Stimulated activated naive B cell treated with anti-CD40 and anti-IgM and Interleukin-4, amounts not matched to agents 10 μg/mL and 1 μg/mL and 100 μg/mL, for 72 hours (primary cell): Measurements from ENCODE around the gene CDC26.

Experiments used
- ATAC-seq, 2 donors: fragments of 150-1000 bp; cut with Tn5 transposase; replicated peaks; 2 replicates each; pipeline ENCODE4 v1.10.0; 2021; ENCODE audit warnings: moderate library complexity in 1 of 2
- DNase-seq: peaks from one replicate; pipeline ENCODE4 v3.0.0; 2021
- H3K27ac Mint-ChIP-seq: one replicate; pipeline ENCODE4 v1.8.0; 2022; ENCODE audit warnings: mild to moderate bottlenecking, mixed read lengths
- H3K27me3 Mint-ChIP-seq, 2 donors: one replicate each; pipeline ENCODE4 v1.8.0; 2022; ENCODE audit warnings: mixed read lengths in 2 of 2
- H3K36me3 Mint-ChIP-seq, 2 donors: one replicate each; pipeline ENCODE4 v1.8.0; 2022; ENCODE audit warnings: mixed read lengths in 2 of 2, mild to moderate bottlenecking in 1 of 2
- H3K4me1 Mint-ChIP-seq, 2 donors: one replicate each; pipeline ENCODE4 v1.8.0; 2022; ENCODE audit warnings: mixed read lengths in 2 of 2, mild to moderate bottlenecking in 1 of 2
- H3K4me3 Mint-ChIP-seq, 2 donors: one replicate each; pipeline ENCODE4 v1.8.0; 2022; ENCODE audit warnings: mild to moderate bottlenecking in 2 of 2, mixed read lengths in 2 of 2, moderate library complexity in 1 of 2
- H3K9me3 Mint-ChIP-seq, 2 donors: one replicate each; pipeline ENCODE4 v1.8.0; 2022; ENCODE audit warnings: mixed read lengths in 2 of 2, mild to moderate bottlenecking in 1 of 2

The CDC26 gene

DNA sequence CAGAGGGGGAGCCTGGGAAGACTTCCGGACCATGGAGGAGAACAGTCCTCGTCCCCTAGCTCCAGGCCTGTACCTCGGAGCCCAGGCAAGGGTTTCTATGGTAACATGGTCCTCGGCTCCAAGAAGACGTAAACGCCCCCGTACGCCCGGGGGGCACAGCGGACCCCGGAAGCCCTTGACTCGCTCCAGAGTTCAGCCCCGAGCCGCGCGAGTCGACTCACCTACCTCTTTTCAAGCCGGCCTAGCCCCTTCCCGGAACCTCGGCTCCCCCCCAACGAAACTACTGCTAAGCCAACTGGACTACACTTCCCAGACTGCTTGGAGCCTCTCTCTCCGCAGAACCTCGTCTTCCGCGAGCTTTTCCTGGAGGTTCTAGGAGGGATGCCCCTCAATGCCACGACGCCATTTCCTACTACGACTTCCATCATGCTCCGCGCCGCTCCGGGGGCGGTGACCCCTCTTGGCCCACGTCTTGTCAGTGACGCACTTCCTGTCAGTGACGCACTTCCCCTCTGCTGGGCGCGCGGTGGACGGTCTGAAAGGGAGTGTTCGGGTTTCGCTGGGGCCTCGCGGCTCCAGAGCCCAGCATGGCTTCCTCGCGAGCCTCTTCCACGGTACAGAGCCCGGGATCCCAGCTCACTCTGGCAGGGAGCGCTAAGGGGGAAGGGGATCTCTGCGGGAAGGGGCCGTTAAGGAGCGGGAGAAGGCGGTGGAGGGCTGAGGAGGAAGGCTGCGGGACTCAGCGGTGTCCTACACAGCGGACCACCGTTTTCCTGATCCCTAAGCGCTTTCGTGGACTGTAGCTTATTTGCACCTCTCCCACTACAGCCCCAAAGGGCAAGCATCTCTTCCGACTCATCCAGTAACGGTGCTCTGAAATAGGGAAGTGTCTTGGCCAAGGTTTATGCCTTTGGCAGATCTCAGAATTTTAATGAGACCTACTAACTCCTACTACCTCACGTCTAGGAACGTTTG, at the start of gene CDC26, which contains the start of gene PRPF4:
CDC26 (minus strand) TSS at position 416 of the 975 bp plus-strand sequence. CDS start 3,065 bp downstream, outside the sequence.
PRPF4 (plus strand) TSS at position 502 of the 975 bp plus-strand sequence; CDS start at position 588, 86 bp downstream.
- Mint-ChIP-seq H3K36me3 (peaks cover 27 to 35% of the 10 kb centered on the region in 2 donors), H3K27ac (no peak within 1 kb of the TSS)
- peak; percentile 96 to 98 for ATAC-seq

DNA sequence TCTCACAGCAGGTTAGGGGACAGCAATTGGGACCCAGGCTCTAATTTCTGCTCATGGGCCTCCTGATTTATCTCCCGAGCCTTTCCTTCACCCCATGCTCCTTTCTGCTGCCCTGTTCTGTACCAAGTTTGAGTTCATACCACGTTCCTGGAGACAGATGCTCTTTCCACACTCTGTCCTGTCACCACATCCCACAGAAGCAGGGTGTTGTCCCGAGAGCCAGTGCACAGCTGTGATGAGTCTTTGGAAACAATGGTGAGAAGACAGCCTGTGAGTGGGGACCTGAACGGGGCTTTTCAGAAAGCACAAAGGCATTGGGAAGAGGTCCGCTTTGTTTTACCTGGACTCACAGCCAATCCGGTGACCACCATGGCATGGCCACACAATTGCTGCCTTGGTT, 47.3 kb upstream of the CDC26 start:
- Mint-ChIP-seq H3K9me3 (no peaks in the 10 kb centered on the region), H3K27ac (no peak overlapping the region), H3K27me3 (no peaks in the 10 kb centered on the region), H3K4me3 (no peak overlapping the region), H3K4me1 (no peaks in the 10 kb centered on the region), H3K36me3 (no peaks in the 10 kb centered on the region)
- no peak for DNase-seq
- ATAC-seq, result no peak

More for the DNA sequence above, at the start of gene CDC26, which contains the start of gene PRPF4:
- peak; percentile 95 for DNase-seq
- H3K4me3 Mint-ChIP-seq, result no peak within 1 kb of the TSS
- no peaks in the 10 kb centered on the region for H3K27me3 Mint-ChIP-seq
- no peaks in the 10 kb centered on the region for H3K9me3 Mint-ChIP-seq
- peaks cover 8 to 19% of the 10 kb centered on the region in 2 donors for H3K4me1 Mint-ChIP-seq

DNA sequence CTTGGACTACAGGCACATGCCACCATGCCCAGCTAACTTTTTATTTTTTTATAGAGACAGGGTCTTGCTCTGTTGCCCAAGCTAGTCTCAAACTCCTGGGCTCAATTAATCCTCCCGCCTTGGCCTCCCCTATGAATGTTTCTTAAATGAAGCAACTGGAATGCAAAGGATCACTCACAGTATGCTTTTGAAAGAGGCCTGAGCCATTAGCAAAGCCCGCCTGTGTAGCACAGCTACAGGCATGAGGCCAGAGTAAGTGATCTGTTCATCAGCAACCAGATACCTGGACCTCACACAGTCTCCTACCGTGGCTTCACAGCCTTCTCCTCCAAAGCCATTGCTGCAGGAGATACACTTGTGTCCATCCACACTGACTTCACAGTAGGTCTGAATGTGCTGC, 44.7 kb upstream of the CDC26 start:
- Mint-ChIP-seq H3K27ac (no peak overlapping the region), H3K36me3 (peaks cover 0 to 4% of the 10 kb centered on the region in 2 donors), H3K4me1 (no peaks in the 10 kb centered on the region), H3K27me3 (no peaks in the 10 kb centered on the region), H3K4me3 (no peak overlapping the region), H3K9me3 (no peaks in the 10 kb centered on the region)
- DNase-seq, result no peak
- no peak for ATAC-seq

DNA sequence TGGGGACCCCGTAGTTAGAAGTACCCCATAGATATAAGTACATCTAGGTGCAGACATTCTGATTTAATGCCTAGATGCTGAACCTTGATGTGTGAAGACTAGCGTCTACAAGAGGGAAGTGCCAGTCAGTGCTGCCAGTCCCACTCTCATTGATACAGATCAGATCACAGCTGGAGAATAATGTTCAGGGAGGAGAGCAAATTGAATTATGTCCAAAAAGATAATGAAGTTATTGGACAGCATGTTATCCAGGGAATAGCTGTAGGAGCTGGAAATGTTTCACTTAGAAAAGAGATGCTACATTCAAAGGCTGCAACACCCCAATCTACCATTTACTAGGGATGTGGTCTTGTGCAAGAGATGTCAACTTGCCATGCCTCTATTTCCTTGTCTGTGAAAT, 43.7 kb upstream of the CDC26 start:
- ATAC-seq (no peak), DNase-seq (no peak)
- Mint-ChIP-seq H3K4me3 (no peak overlapping the region), H3K36me3 (peaks cover 0 to 4% of the 10 kb centered on the region in 2 donors), H3K27me3 (no peaks in the 10 kb centered on the region), H3K27ac (no peak overlapping the region), H3K9me3 (no peaks in the 10 kb centered on the region), H3K4me1 (no peaks in the 10 kb centered on the region)

DNA sequence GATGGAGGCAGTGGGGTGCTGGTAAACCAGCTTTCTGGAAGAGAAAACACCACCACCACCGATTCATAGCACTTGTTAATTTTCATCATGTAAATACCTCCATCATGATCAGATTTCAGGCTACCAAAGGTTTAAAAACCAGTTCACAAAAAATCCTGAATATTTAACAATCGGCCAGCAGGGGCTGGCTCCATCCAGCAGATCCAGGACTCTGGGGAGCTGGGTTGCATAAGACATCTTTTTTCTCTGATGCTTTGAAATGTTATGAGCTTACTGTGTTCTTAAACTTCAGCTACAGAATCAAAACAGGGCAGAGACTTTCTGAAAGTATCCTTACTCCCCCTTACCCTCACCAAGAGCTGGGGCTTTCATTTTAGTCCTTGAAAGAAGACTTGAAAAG, 42.4 kb upstream of the CDC26 start:
- peaks cover 0 to 4% of the 10 kb centered on the region in 2 donors for H3K36me3 Mint-ChIP-seq
- no peak for DNase-seq
- no peak overlapping the region for H3K27ac Mint-ChIP-seq
- no peaks in the 10 kb centered on the region for H3K27me3 Mint-ChIP-seq
- H3K4me3 Mint-ChIP-seq, result no peak overlapping the region
- ATAC-seq, result no peak
- no peaks in the 10 kb centered on the region for H3K9me3 Mint-ChIP-seq
- H3K4me1 Mint-ChIP-seq, result no peaks in the 10 kb centered on the region

DNA sequence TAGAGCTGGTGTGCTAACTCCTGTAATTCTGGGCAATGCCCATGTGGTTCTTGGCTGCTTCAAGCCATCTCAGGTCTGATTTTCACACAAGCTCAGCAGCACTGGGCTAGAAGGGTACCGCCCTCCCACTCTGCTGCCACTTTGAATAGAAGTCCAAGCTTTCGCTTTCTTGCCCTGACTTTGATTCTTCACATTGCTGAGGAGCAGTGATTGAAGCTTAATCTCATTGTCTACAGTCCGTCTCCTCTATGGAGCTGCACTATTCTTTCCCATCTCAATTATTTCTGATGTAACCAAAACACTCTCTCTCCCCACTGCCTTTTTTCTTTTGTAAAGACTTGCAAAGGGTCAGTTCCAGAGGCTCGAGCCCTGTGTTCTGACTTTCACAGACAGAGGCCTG, 40.7 kb upstream of the CDC26 start:
- H3K27ac Mint-ChIP-seq, result no peak overlapping the region
- H3K9me3 Mint-ChIP-seq, result no peaks in the 10 kb centered on the region
- H3K27me3 Mint-ChIP-seq, result no peaks in the 10 kb centered on the region
- no peak overlapping the region for H3K4me3 Mint-ChIP-seq
- H3K4me1 Mint-ChIP-seq, result no peaks in the 10 kb centered on the region
- peaks cover 0 to 4% of the 10 kb centered on the region in 2 donors for H3K36me3 Mint-ChIP-seq
- DNase-seq, result no peak
- no peak for ATAC-seq

DNA sequence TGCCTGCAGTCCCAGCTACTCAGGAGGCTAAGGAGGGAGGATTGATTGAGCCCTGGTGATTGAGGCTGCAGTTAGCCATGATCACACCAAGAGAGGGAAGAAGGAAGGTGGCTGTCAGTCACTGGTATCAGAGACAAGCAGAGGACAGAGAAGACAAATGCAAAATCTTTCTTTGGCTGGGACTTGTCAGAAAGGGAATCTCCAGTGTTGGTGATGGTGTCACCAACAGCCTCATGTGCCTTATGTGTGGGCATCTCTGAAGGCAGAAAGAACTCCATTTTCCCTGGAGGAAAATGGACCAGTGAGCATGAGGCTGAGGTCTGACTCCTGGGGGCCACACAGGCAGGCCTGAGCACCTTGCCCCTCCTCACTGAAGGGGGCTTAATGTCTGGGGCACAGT, 39.9 kb upstream of the CDC26 start:
- no peak overlapping the region for H3K4me3 Mint-ChIP-seq
- no peaks in the 10 kb centered on the region for H3K27me3 Mint-ChIP-seq
- H3K36me3 Mint-ChIP-seq, result peaks cover 0 to 4% of the 10 kb centered on the region in 2 donors
- ATAC-seq, result no peak
- no peak for DNase-seq
- H3K9me3 Mint-ChIP-seq, result no peaks in the 10 kb centered on the region
- no peak overlapping the region for H3K27ac Mint-ChIP-seq
- no peaks in the 10 kb centered on the region for H3K4me1 Mint-ChIP-seq

DNA sequence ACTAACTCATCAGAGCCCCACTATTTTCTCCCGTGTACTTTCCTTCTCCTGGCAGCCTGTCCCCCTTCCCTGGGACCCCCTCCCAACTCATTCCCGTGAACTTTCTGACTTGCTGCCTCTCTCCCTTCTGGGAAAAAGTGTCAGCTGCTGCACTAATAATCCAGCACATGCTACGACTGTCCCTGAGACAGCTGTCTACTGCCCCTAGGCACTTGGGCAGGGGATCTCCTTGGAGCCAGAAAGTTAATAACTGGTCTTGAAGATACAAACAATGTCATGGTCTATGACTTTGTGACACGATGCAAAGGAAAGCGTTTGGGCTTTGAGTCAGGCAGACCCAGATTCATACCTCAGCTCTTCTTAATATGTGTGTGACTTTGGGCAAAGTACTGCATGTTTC, 37.9 kb upstream of the CDC26 start:
- Mint-ChIP-seq H3K36me3 (peaks cover 0 to 4% of the 10 kb centered on the region in 2 donors), H3K27ac (no peak overlapping the region), H3K9me3 (no peaks in the 10 kb centered on the region), H3K4me3 (no peak overlapping the region), H3K27me3 (no peaks in the 10 kb centered on the region), H3K4me1 (no peaks in the 10 kb centered on the region)
- DNase-seq (no peak), ATAC-seq (no peak)

DNA sequence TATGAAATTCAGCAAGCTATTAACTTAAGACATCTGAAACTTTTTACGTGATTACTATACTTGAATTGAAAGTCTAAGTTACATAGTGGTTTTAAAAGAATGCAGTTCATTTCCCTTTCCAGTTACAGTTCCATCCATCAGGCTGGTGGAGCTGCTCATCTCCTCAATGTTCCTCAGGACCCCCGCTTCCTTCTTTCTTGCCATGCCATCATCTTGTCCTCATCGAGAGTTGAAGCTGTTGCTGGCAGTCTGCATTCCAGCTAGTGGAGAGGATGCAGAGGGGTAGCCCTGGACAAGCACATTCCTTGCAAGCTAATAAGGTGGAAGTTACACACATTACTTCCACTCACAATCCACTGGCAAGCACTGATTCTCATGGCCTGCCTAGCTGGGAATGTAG, 36.6 kb upstream of the CDC26 start:
- no peak for DNase-seq
- no peak overlapping the region for H3K4me3 Mint-ChIP-seq
- H3K27me3 Mint-ChIP-seq, result no peaks in the 10 kb centered on the region
- H3K9me3 Mint-ChIP-seq, result no peaks in the 10 kb centered on the region
- H3K27ac Mint-ChIP-seq, result no peak overlapping the region
- H3K4me1 Mint-ChIP-seq, result no peaks in the 10 kb centered on the region
- peaks cover 0 to 4% of the 10 kb centered on the region in 2 donors for H3K36me3 Mint-ChIP-seq
- no peak for ATAC-seq

DNA sequence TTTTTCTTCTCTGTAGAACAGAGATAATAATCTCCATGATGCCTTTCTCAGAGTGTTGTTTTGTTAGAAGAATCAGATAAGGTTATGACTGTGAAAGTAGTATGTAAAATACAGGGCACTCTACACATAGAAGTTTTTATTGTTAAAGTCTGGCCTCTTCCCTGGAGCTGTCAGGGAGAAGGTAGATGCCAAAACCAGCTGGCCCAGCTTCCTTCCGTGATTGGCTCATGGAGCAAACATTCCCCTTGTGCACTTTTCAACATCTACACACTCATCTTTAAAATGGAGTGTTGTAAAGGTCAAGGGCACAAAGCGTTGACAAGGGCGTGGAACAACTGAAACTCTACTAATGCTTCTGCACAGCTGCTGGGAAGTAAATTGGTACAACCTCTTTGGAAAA, 35.2 kb upstream of the CDC26 start:
- DNase-seq, result no peak
- no peak for ATAC-seq
- Mint-ChIP-seq H3K36me3 (no peaks in the 10 kb centered on the region), H3K4me3 (no peak overlapping the region), H3K27ac (no peak overlapping the region), H3K4me1 (no peaks in the 10 kb centered on the region), H3K27me3 (no peaks in the 10 kb centered on the region), H3K9me3 (no peaks in the 10 kb centered on the region)

DNA sequence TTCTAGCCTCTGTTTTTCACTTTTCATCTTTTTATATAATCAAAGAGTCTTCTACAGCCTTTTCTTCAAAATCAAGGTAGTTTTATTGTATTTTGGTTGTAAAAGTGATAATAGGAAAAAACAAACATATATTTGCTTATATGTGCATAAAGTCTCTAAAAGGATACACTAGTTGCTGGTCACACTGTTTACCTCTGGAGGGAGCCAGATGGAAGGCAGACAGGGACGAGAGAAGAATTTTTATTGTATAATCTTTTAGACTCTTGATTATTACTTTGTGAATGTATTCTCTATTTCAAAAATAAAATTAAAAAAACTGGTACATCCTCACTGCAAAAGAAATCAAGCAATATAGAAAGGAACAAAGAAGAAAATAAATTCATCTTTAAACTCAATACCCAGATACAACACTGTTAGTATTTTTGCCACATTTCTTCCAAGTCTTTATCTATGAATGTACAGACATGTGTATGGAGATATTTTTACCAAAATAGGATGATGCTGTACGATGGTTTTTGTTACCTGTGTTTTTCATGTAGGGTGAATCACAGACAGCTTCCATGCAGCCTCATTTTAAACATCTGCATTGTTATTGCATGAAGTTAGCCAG, 33.9 kb upstream of the CDC26 start:
- DNase-seq (no peak), ATAC-seq (peak; percentile 42 to 43)
- no peaks in the 10 kb centered on the region for H3K4me1 Mint-ChIP-seq
- H3K9me3 Mint-ChIP-seq, result no peaks in the 10 kb centered on the region
- H3K4me3 Mint-ChIP-seq, result no peak overlapping the region
- no peak overlapping the region for H3K27ac Mint-ChIP-seq
- no peaks in the 10 kb centered on the region for H3K36me3 Mint-ChIP-seq
- no peaks in the 10 kb centered on the region for H3K27me3 Mint-ChIP-seq

DNA sequence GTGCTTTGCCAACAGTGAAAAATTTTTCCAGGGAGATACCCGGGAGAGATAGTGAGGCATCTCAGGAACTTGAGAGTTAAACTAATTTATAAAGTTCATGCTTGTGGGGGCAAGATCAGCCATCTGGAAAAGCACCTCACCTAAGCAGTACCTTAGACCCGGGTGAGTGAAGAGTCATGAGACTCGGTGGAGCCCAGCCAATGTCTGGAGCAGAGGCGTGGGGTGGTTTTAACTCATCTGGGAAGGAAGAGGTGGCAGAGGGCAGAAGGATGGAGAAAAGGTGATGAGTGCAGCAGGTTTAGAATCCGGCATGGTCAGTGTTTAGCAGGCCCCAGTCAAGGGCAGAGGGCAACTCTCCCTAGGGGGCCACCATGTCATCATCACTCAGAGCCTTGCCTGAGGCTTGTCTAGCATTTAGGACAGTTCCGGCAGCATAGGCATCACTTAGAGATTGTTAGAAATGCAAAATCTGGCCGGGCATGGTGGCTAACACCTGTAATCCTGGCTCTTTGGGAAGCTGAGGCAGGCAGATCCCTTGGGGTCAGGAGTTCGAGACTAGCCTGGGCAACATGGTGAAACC, 32.1 kb upstream of the CDC26 start:
- H3K4me3 Mint-ChIP-seq, result no peak overlapping the region
- H3K36me3 Mint-ChIP-seq, result no peaks in the 10 kb centered on the region
- H3K27me3 Mint-ChIP-seq, result peaks cover under 1 to 7% of the 10 kb centered on the region in 2 donors
- no peaks in the 10 kb centered on the region for H3K4me1 Mint-ChIP-seq
- DNase-seq, result no peak
- no peak for ATAC-seq
- no peaks in the 10 kb centered on the region for H3K9me3 Mint-ChIP-seq
- no peak overlapping the region for H3K27ac Mint-ChIP-seq

DNA sequence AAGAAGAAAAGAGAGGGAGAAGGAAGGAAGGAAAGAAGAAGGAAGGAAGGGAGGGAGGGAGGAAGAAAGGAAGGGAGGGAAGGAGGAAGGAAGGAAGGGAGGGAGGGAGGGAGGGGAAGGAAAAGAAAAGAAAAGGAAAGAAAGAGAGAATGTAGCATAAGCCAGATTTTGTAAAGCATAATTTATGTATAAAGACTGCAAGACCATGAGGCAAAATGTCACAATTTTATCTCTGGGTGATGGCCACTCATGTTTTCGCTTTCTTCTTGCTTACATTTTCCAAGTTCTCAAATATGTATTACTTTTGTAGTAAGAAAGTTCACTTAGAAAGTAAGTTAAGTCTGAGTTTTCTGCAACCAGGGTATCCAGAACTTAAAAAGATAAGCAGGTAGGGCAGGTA, 31.2 kb upstream of the CDC26 start:
- no peaks in the 10 kb centered on the region for H3K4me1 Mint-ChIP-seq
- H3K9me3 Mint-ChIP-seq, result no peaks in the 10 kb centered on the region
- H3K27ac Mint-ChIP-seq, result no peak overlapping the region
- peaks cover 5 to 11% of the 10 kb centered on the region in 2 donors for H3K27me3 Mint-ChIP-seq
- ATAC-seq (no peak), DNase-seq (no peak)
- no peak overlapping the region for H3K4me3 Mint-ChIP-seq
- H3K36me3 Mint-ChIP-seq, result no peaks in the 10 kb centered on the region

DNA sequence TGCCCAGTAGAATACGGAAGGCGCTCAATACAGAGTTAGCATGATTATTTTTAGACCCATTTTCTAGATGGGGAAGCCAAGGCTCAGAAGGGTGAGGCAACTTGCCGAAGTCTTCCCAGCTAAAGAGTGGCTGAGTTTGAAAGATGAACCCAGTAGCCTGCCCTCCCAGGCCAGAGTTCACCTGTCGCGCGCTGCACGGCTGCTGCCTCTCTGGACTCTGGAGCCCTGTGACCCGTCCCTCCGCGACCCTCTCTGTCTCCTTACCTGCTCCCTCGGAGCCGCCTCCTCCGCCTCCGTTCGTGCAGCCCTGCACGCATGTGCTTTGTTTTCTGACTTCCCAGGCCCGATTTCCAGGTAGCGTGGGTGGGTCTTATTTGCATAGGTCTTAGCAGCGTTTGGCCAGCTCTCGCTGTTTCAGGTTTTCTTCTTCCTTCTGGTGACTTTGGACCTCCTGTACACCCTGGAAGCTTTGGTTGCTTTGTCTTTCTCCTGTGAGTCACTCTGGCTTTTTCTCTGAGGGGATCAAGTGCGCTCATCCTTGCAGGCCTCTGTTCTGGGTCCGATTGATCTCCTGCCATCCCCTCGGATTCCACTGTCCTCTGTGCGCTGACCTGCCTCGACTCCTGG, 27.5 kb upstream of the CDC26 start, which contains the start of gene RNF183:
RNF183 (minus strand) TSS at position 585 of the 627 bp plus-strand sequence. CDS start 5,192 bp downstream, outside the sequence.
- H3K4me3 Mint-ChIP-seq, result no peak within 1 kb of the TSS
- no peaks in the 10 kb centered on the region for H3K4me1 Mint-ChIP-seq
- DNase-seq (no peak), ATAC-seq (no peak)
- no peak within 1 kb of the TSS for H3K27ac Mint-ChIP-seq
- no peaks in the 10 kb centered on the region for H3K9me3 Mint-ChIP-seq
- peaks cover 14 to 17% of the 10 kb centered on the region in 2 donors for H3K27me3 Mint-ChIP-seq
- no peaks in the 10 kb centered on the region for H3K36me3 Mint-ChIP-seq
